CD14-positive monocyte (primary cell): Measurements from ENCODE around the gene THEM4. TPM values are rescaled to one million over a fixed set of nuclear protein-coding genes. Genes with fewer than 3 reads are reported as not detected.

Experiments
- DNase-seq, 3 donors: peaks; one replicate each; pipeline ENCODE4 v3.0.0-alpha.2; 2011 to 2022
- H2AFZ ChIP-seq: 2 replicates; pipeline ENCODE4 v1.6.0; 2012; ENCODE audit warnings: mild to moderate bottlenecking, low read depth, low read length, inconsistent platforms; ENCODE audit not compliant: insufficient read depth, poor library complexity, severe bottlenecking
- H3K27ac ChIP-seq, 2 donors: 1 replicate in 1 of 2; 2 replicates in 1 of 2; pipeline ENCODE4 v1.5.1; 2012 to 2013; ENCODE audit warnings: low read length in 2 of 2, control low read depth in 1 of 2, inconsistent platforms in 1 of 2, low read depth in 1 of 2, mild to moderate bottlenecking in 1 of 2
- H3K27me3 ChIP-seq, 2 donors: one replicate each; pipeline versions ENCODE4 v1.6.0 to v1.6.1; 2011 to 2013; ENCODE audit warnings: low read length in 2 of 2; ENCODE audit not compliant: control insufficient read depth in 2 of 2, insufficient read depth in 2 of 2
- H3K36me3 ChIP-seq, 2 donors: replicated peaks in 1 of 2; 1 replicate in 1 of 2; 2 replicates in 1 of 2; pipeline versions ENCODE4 v1.5.1 to v1.6.1; 2012 to 2013; ENCODE audit warnings: low read length in 2 of 2, control low read depth in 1 of 2, inconsistent platforms in 1 of 2, mild to moderate bottlenecking in 1 of 2; ENCODE audit not compliant: insufficient read depth in 2 of 2, control insufficient read depth in 1 of 2
- H3K4me1 ChIP-seq, 2 donors: 1 replicate in 1 of 2; 2 replicates in 1 of 2; pipeline versions ENCODE4 v1.5.1 to v1.6.1; 2012 to 2013; ENCODE audit warnings: low read length in 2 of 2, control low read depth in 1 of 2, inconsistent platforms in 1 of 2, mild to moderate bottlenecking in 1 of 2, moderate library complexity in 1 of 2; ENCODE audit not compliant: insufficient read depth in 2 of 2, control insufficient read depth in 1 of 2
- H3K4me2 ChIP-seq: replicated peaks from 2 replicates; pipeline ENCODE3; 2012; ENCODE audit warnings: low read length, moderate library complexity, mild to moderate bottlenecking; ENCODE audit not compliant: poor library complexity, severe bottlenecking; ENCODE audit errors: extremely low read depth
- H3K4me3 ChIP-seq, 3 experiments: fragments of 200-600 bp in 1 of 3; sonication (generic) in 1 of 3; replicated peaks in 1 of 3; 1 replicate in 2 of 3; 2 replicates in 1 of 3; pipeline ENCODE4 v1.5.1; 2011 to 2013; ENCODE audit warnings: low read length in 3 of 3, mild to moderate bottlenecking in 3 of 3, control low read depth in 2 of 3, low read depth in 2 of 3, inconsistent platforms in 1 of 3, moderate library complexity in 1 of 3
- H3K79me2 ChIP-seq: 2 replicates; pipeline ENCODE4 v1.6.0; 2012; ENCODE audit warnings: mild to moderate bottlenecking, control low read depth, inconsistent platforms, low read length, moderate library complexity; ENCODE audit not compliant: insufficient read depth
- H3K9ac ChIP-seq: 2 replicates; pipeline ENCODE4 v1.6.0; 2017; ENCODE audit warnings: low read length, mild to moderate bottlenecking; ENCODE audit not compliant: insufficient read depth, poor library complexity, severe bottlenecking
- H3K9me3 ChIP-seq, 2 donors: replicated peaks in 1 of 2; 1 replicate in 1 of 2; 2 replicates in 1 of 2; pipeline versions ENCODE4 v1.5.1 to v1.6.1; 2012 to 2013; ENCODE audit warnings: low read length in 2 of 2, control low read depth in 1 of 2; ENCODE audit not compliant: control insufficient read depth in 1 of 2, insufficient read depth in 1 of 2
- H4K20me1 ChIP-seq: 2 replicates; pipeline ENCODE4 v1.6.0; 2012; ENCODE audit warnings: mild to moderate bottlenecking, low read length, control low read depth, moderate library complexity; ENCODE audit not compliant: insufficient read depth
- H3K27ac Mint-ChIP-seq, 7 donors: one replicate each; pipeline ENCODE4 v1.8.0; 2020; ENCODE audit warnings: mild to moderate bottlenecking in 7 of 7, mixed read lengths in 7 of 7, moderate library complexity in 6 of 7, inconsistent platforms in 2 of 7
- H3K27me3 Mint-ChIP-seq, 3 donors: one replicate each; pipeline ENCODE4 v1.8.0; 2021 to 2022; ENCODE audit warnings: low read depth in 3 of 3, mild to moderate bottlenecking in 3 of 3, mixed read lengths in 3 of 3, moderate library complexity in 3 of 3, inconsistent platforms in 1 of 3
- H3K36me3 Mint-ChIP-seq, 2 donors: one replicate each; pipeline ENCODE4 v1.8.0; 2020; ENCODE audit warnings: mixed read lengths in 2 of 2, inconsistent platforms in 1 of 2, mild to moderate bottlenecking in 1 of 2
- H3K4me1 Mint-ChIP-seq: one replicate; pipeline ENCODE4 v1.8.0; 2020; ENCODE audit warnings: mild to moderate bottlenecking, mixed read lengths
- H3K4me3 Mint-ChIP-seq, 2 donors: one replicate each; pipeline ENCODE4 v1.8.0; 2020; ENCODE audit warnings: mild to moderate bottlenecking in 2 of 2, mixed read lengths in 2 of 2, moderate library complexity in 1 of 2
- H3K9me3 Mint-ChIP-seq, 7 donors: one replicate each; pipeline ENCODE4 v1.8.0; 2020 to 2022; ENCODE audit warnings: mixed read lengths in 7 of 7, mild to moderate bottlenecking in 6 of 7, moderate library complexity in 6 of 7, inconsistent platforms in 2 of 7
- WGBS: methylation state at CpG from one replicate; pipeline ENCODE4 v1.1.5; 2013; ENCODE audit warnings: missing lambda C conversion rate; ENCODE audit not compliant: insufficient coverage; 5-methylcytosine and 5-hydroxymethylcytosine counted together
- intact Hi-C, 2 donors: fragments of 100-400 bp; cut with micrococcal nuclease; formaldehyde crosslinking; loops; one replicate each; pipeline versions ENCODE4 v1.15.0 to v1.15.1; 2023
- polyA plus RNA-seq, 3 donors: library from polyadenylated mRNA; depleted of rRNA in 1 of 3; unstranded in 2 of 3; stranded (reverse) in 1 of 3; fragments of 300-500 nt in 2 of 3; fragments of >200 nt in 1 of 3; fragmentation: Illumina TruSeq in 2 of 3; gene quantifications; 1 replicate in 2 of 3; 2 replicates in 1 of 3; pipeline ENCODE4 v1.2.3, GENCODE V29; 2012 to 2021
- TF ChIP-seq, protein P1 (sequence below): fragments of 200-600 bp; IDR thresholded peaks from one replicate; pipeline ENCODE4 v1.8.0; 2022; ENCODE audit warnings: antibody characterized with exemption, mild to moderate bottlenecking

THEM4 gene
- polyA plus RNA-seq, 3 donors: 3.7 to 6.0 (median 4.6) TPM

DNA sequence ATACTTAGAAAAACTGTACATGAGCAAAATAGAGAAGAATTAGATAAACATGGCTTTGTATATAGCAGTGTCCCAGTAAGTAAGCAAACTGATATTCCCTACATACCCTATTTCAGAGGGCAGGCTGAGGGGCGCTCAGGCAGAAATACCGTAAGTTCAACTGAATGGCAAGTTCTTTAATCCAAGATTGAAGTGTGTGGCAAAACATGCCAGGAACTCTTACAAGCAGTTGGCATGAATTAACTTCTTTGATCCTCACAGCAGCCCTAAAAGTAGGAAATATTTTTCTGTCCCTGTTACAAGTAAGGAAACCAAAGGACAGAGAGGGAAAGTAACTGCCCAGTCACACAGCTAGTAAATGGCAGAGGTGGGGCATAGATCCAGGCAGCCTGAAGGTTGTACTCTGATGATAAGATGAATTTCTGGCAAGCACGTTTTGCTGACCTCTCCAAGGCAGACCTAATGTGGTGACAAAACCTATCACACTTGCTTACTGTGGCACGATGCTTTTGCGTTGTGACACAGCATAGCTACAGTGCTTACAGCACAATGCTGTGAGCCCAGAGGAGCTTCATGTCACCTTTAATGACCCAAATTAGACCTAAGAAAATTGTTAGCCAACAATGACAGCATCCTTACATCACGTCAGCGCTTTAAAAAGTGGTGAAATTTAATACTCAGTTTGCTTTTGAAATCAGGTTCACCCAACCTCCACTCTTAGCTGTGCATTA, 35.0 kb upstream of the THEM4 start:
- Histone ChIP-seq H3K9ac (peak overlapping the region; percentile 83), H3K27me3 (no peaks in the 10 kb centered on the region), H4K20me1 (no peaks in the 10 kb centered on the region), H3K9me3 (no peaks in the 10 kb centered on the region), H3K4me2 (no peak overlapping the region), H3K36me3 (no peaks in the 10 kb centered on the region), H3K79me2 (no peaks in the 10 kb centered on the region), H3K4me1 (peaks cover 54 to 66% of the 10 kb centered on the region in 2 donors), H3K4me3 (no peak overlapping the region), H2AFZ (no peak overlapping the region), H3K27ac (peak overlapping the region; percentile 80 to 100)
- peaks cover 66% of the 10 kb centered on the region for H3K4me1 Mint-ChIP-seq
- peaks cover 0 to 5% (median 0%) of the 10 kb centered on the region in 7 donors for H3K9me3 Mint-ChIP-seq
- intact Hi-C loops: loop anchor here in 1 of 2 donors (2.0 kb wide), 1 partner anchor 49 kb away; the partner anchor contains the start of gene S100A10
- H3K4me3 Mint-ChIP-seq: peak overlapping the region in 1 of 2 donors; percentile 77
- 60% methylated on average over 5 of the region's 7 CpGs for WGBS
- H3K27me3 Mint-ChIP-seq: peaks cover 0 to 12% (median 0%) of the 10 kb centered on the region in 3 donors
- peaks cover 6% of the 10 kb centered on the region in 2 donors for H3K36me3 Mint-ChIP-seq
- TF ChIP-seq, protein P1, sequence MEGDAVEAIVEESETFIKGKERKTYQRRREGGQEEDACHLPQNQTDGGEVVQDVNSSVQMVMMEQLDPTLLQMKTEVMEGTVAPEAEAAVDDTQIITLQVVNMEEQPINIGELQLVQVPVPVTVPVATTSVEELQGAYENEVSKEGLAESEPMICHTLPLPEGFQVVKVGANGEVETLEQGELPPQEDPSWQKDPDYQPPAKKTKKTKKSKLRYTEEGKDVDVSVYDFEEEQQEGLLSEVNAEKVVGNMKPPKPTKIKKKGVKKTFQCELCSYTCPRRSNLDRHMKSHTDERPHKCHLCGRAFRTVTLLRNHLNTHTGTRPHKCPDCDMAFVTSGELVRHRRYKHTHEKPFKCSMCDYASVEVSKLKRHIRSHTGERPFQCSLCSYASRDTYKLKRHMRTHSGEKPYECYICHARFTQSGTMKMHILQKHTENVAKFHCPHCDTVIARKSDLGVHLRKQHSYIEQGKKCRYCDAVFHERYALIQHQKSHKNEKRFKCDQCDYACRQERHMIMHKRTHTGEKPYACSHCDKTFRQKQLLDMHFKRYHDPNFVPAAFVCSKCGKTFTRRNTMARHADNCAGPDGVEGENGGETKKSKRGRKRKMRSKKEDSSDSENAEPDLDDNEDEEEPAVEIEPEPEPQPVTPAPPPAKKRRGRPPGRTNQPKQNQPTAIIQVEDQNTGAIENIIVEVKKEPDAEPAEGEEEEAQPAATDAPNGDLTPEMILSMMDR: no peak
- H3K27ac Mint-ChIP-seq: peak overlapping the region; percentile 97 to 100 (median 99)
- peak; percentile 85 to 94 (median 89) for DNase-seq

DNA sequence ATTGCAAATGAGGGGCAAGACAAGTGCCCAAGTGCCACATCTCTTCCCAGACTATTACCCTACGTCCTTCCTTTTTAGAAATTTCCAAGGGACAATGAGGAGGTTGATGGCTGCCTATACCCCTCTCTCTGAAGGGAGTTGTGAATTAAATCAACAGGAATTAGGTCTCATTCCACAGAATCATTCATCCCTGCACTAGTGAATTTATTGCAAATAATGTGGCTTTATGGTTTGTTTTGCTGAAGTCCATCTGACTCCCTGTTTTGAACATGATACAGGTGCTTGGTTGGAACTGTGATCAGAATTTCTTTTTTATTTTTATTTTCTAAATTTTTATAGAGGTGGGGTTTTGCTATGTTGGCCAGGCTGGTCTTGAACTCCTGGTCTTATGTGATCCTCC, 34.3 kb upstream of the THEM4 start:
- H3K4me1 Mint-ChIP-seq: peaks cover 67% of the 10 kb centered on the region
- TF ChIP-seq, protein P1: no peak
- H3K4me3 Mint-ChIP-seq: no peak overlapping the region

More for the DNA sequence above, 34.3 kb upstream of the THEM4 start:
- Mint-ChIP-seq H3K9me3 (peaks cover 0 to 5% (median 0%) of the 10 kb centered on the region in 7 donors), H3K27ac (peak overlapping the region; percentile 97 to 100 (median 99)), H3K27me3 (peaks cover 0 to 12% (median 0%) of the 10 kb centered on the region in 3 donors), H3K36me3 (peaks cover 6 to 8% of the 10 kb centered on the region in 2 donors)
- H3K4me1 ChIP-seq: peaks cover 50 to 68% of the 10 kb centered on the region in 2 donors
- no peaks in the 10 kb centered on the region for H4K20me1 ChIP-seq
- H3K9ac ChIP-seq: no peak overlapping the region
- no peaks in the 10 kb centered on the region for H3K9me3 ChIP-seq
- intact Hi-C loops: no loop called here
- H3K27ac ChIP-seq: peak overlapping the region in 1 of 2 donors; percentile 100
- no CpG with 5 or more reads among the region's 1 CpG for WGBS
- H2AFZ ChIP-seq: no peak overlapping the region
- H3K4me3 ChIP-seq: no peak overlapping the region
- no peaks in the 10 kb centered on the region for H3K27me3 ChIP-seq
- no peak overlapping the region for H3K4me2 ChIP-seq
- no peaks in the 10 kb centered on the region for H3K79me2 ChIP-seq
- DNase-seq: no peak
- no peaks in the 10 kb centered on the region for H3K36me3 ChIP-seq
